HCT116 (cell line): ENCODE results near the gene STIM2. TPM values are rescaled to one million over a fixed set of nuclear protein-coding genes. Genes with fewer than 3 reads are reported as not detected.

ENCODE experiments used
- ATAC-seq: fragments of 200-7000 bp; cut with Tn5 transposase; 2 replicates; pipeline ENCODE4 v1.9.1; 2020; ENCODE audit warnings: mild to moderate bottlenecking, moderate library complexity
- BruUV-seq: library from RNA; stranded (reverse); fragments of 400-500 nt; replicated peaks from 2 replicates; lab custom pipeline; 2021; lab: Mats Ljungman, UMichigan
- CTCF ChIA-PET: fragments of 300-600 bp; sonication (Branson Sonifier 250); formaldehyde crosslinking; loops from one replicate; lab custom pipeline; 2021; ENCODE audit warnings: antibody characterized with exemption; lab: Charles Lee
- POLR2A ChIA-PET: fragments of 300-600, 350-600 bp; sonication (Branson Sonifier 250); formaldehyde crosslinking; loops from one replicate; lab custom pipeline; 2021; ENCODE audit warnings: antibody characterized with exemption; lab: Charles Lee
- RAD21 ChIA-PET, 2 experiments: fragments of 300-600 bp; sonication (Branson Sonifier 250); formaldehyde crosslinking; loops; one replicate each; lab custom pipeline; 2023; ENCODE audit warnings: low total read pairs in 2 of 2; ENCODE audit not compliant: uncharacterized antibody in 2 of 2, unreplicated experiment in 2 of 2, low non-redundant PET in 1 of 2; lab: Charles Lee
- DNase-seq: peaks from one replicate; pipeline ENCODE4 v3.0.0-alpha.2; 2010; ENCODE audit warnings: low read depth, low spot score
- H2AFZ ChIP-seq: fragments of 200-600 bp; shearing (Covaris generic), sonication (generic); 2 replicates; pipeline ENCODE4 v1.6.1; 2017; ENCODE audit warnings: low read depth, mixed run types, mixed read lengths, antibody characterized with exemption, low read length; ENCODE audit not compliant: poor library complexity, severe bottlenecking
- H3K27ac ChIP-seq: 2 replicates; pipeline ENCODE4 v1.5.1; 2012; ENCODE audit warnings: low read depth, low read length
- H3K27me3 ChIP-seq: fragments of 200-600 bp; sonication (generic); 2 replicates; pipeline ENCODE4 v1.6.1; 2016; ENCODE audit warnings: mixed run types, low read length, mixed read lengths; ENCODE audit not compliant: insufficient read depth
- H3K36me3 ChIP-seq, 2 experiments: fragments of 200-500 bp in 1 of 2; fragments of 200-600 bp in 1 of 2; sonication (Bioruptor generic) in 1 of 2; sonication (generic) in 1 of 2; 2 replicates each; pipeline versions ENCODE4 v1.5.1 to v1.6.1; 2014 to 2016; ENCODE audit warnings: low read length in 2 of 2, inconsistent platforms in 1 of 2, mixed read lengths in 1 of 2, mixed run types in 1 of 2; ENCODE audit not compliant: insufficient read depth in 2 of 2, control insufficient read depth in 1 of 2
- H3K4me1 ChIP-seq, 2 experiments: fragments of 200-600 bp in 1 of 2; sonication (generic) in 1 of 2; 2 replicates each; pipeline versions ENCODE4 v1.5.1 to v1.6.1; 2012 to 2017; ENCODE audit warnings: low read length in 2 of 2, inconsistent platforms in 1 of 2, mild to moderate bottlenecking in 1 of 2, mixed read lengths in 1 of 2, mixed run types in 1 of 2, moderate library complexity in 1 of 2; ENCODE audit not compliant: insufficient read depth in 2 of 2, control insufficient read depth in 1 of 2
- H3K4me2 ChIP-seq: fragments of 200-600 bp; sonication (generic); 2 replicates; pipeline ENCODE4 v1.6.1; 2017; ENCODE audit warnings: mixed run types, low read length, mixed read lengths
- H3K4me3 ChIP-seq, 2 experiments: fragments of 200-600 bp in 1 of 2; sonication (generic) in 1 of 2; replicated peaks in 1 of 2; 2 replicates each; pipeline ENCODE4 v1.5.1; 2011 to 2016; ENCODE audit warnings: low read length in 2 of 2, control low read depth in 1 of 2, low read depth in 1 of 2, mild to moderate bottlenecking in 1 of 2, mixed read lengths in 1 of 2, mixed run types in 1 of 2
- H3K79me2 ChIP-seq: fragments of 200-600 bp; sonication (generic); 2 replicates; pipeline ENCODE4 v1.6.1; 2017; ENCODE audit warnings: mild to moderate bottlenecking, mixed run types, low read length, moderate library complexity, mixed read lengths; ENCODE audit not compliant: insufficient read depth
- H3K9ac ChIP-seq: fragments of 200-600 bp; sonication (generic); 2 replicates; pipeline ENCODE4 v1.6.1; 2016; ENCODE audit warnings: low read length, mixed read lengths
- H3K9me2 ChIP-seq: fragments of 200-600 bp; sonication (generic), shearing (Covaris generic); 2 replicates; pipeline ENCODE4 v1.6.1; 2017; ENCODE audit warnings: mixed run types, mild to moderate bottlenecking, moderate library complexity; ENCODE audit not compliant: insufficient read depth
- H3K9me3 ChIP-seq, 2 experiments: fragments of 200-500 bp in 1 of 2; fragments of 200-600 bp in 1 of 2; sonication (Bioruptor generic) in 1 of 2; sonication (generic) in 1 of 2; 2 replicates each; pipeline ENCODE4 v1.6.1; 2014 to 2017; ENCODE audit warnings: low read length in 2 of 2, mixed read lengths in 2 of 2, inconsistent platforms in 1 of 2, low read depth in 1 of 2, mild to moderate bottlenecking in 1 of 2, mixed run types in 1 of 2, moderate library complexity in 1 of 2; ENCODE audit not compliant: control insufficient read depth in 1 of 2, insufficient read depth in 1 of 2
- H4K20me1 ChIP-seq: fragments of 200-600 bp; sonication (generic), shearing (Covaris generic); 2 replicates; pipeline ENCODE4 v1.6.1; 2017; ENCODE audit warnings: mixed run types, mild to moderate bottlenecking, moderate library complexity; ENCODE audit not compliant: insufficient read depth
- ATF3 ChIP-seq: IDR thresholded peaks from 2 replicates; pipeline ENCODE4 v1.6.1; 2012
- CBX3 ChIP-seq: IDR thresholded peaks from 2 replicates; pipeline ENCODE4 v1.6.1; 2012; ENCODE audit warnings: low read depth
- EGR1 ChIP-seq: IDR thresholded peaks from 2 replicates; pipeline ENCODE4 v1.6.1; 2012; ENCODE audit warnings: low read depth
- POLR2AphosphoS5 ChIP-seq: IDR thresholded peaks from 2 replicates; pipeline ENCODE4 v1.6.1; 2011; ENCODE audit warnings: mild to moderate bottlenecking, low read depth, low read length, moderate library complexity
- SIN3A ChIP-seq: IDR thresholded peaks from 2 replicates; pipeline ENCODE4 v1.6.1; 2012; ENCODE audit warnings: low read depth
- TCF7L2 ChIP-seq: IDR thresholded peaks from 2 replicates; pipeline ENCODE4 v1.7.0; 2011; ENCODE audit warnings: borderline replicate concordance, inconsistent platforms; ENCODE audit not compliant: insufficient read depth, insufficient read length; ENCODE audit errors: extremely low read depth
- ZFX ChIP-seq: fragments of 450-650 bp; IDR thresholded peaks from 2 replicates; pipeline ENCODE4 v1.6.1; 2017
- intact Hi-C: fragments of 100-400 bp; cut with micrococcal nuclease; formaldehyde crosslinking; loops from 2 replicates; pipeline ENCODE4 v1.10.0; 2022
- total RNA-seq: library from RNA; stranded (reverse); gene quantifications from one replicate; pipeline ENCODE4 v1.2.1, GENCODE V29; 2021; ENCODE audit not compliant: unreplicated experiment

The STIM2 gene
- total RNA-seq, 1 experiment from 2014 or later, result 65.9 TPM

GRCh38 chr4:26991057-26991456, 130.4 kb downstream of the STIM2 start:
- TF ChIP-seq TCF7L2 (no peak), SIN3A (no peak)
- no peak for DNase-seq
- Histone ChIP-seq H3K4me3 (no peak overlapping the region), H3K4me1 (peaks cover 3 to 13% of the 10 kb centered on the region in 2 experiments; a peak in 2 of 4 replicates), H3K9me2 (no peaks in the 10 kb centered on the region), H3K79me2 (no peaks in the 10 kb centered on the region), H3K27ac (no peak overlapping the region), H3K4me2 (no peak overlapping the region), H3K27me3 (no peaks in the 10 kb centered on the region), H2AFZ (no peak overlapping the region), H3K9me3 (no peaks in the 10 kb centered on the region), H3K36me3 (no peaks in the 10 kb centered on the region), H3K9ac (no peak overlapping the region), H4K20me1 (no peaks in the 10 kb centered on the region)
- no peak for ATAC-seq
- RAD21 ChIA-PET, result no interaction called here
- no TSS peak for BruUV-seq
- intact Hi-C loops, result no loop called here
- CTCF ChIA-PET, result interaction anchor here (1.7 kb wide), 1 partner anchor 10 kb away, joined by 4 read pairs; no protein-coding TSS in a partner anchor
- POLR2A ChIA-PET, result no interaction called here

- Histone ChIP-seq H4K20me1 (no peaks in the 10 kb centered on the region), H3K4me2 (no peak overlapping the region), H3K4me1 (peaks cover 3 to 13% of the 10 kb centered on the region in 2 experiments; a peak in 2 of 4 replicates), H3K9me2 (no peaks in the 10 kb centered on the region), H3K36me3 (no peaks in the 10 kb centered on the region), H3K4me3 (no peak overlapping the region), H3K27me3 (no peaks in the 10 kb centered on the region), H3K27ac (no peak overlapping the region), H3K9ac (no peak overlapping the region), H3K79me2 (no peaks in the 10 kb centered on the region), H3K9me3 (no peaks in the 10 kb centered on the region), H2AFZ (no peak overlapping the region)
- intact Hi-C loops, result no loop called here
- ATAC-seq, result no peak
- CTCF ChIA-PET, result no interaction called here
- BruUV-seq, result no TSS peak
- TF ChIP-seq POLR2AphosphoS5 (no peak), ATF3 (no peak), ZFX (no peak), EGR1 (peak; percentile 42; the same call in 1 of the 2 replicates), CBX3 (no peak)
- no peak for DNase-seq
- POLR2A ChIA-PET, result interaction anchor here (1.9 kb wide), 1 partner anchor 12 kb away, joined by 4 read pairs; no protein-coding TSS in a partner anchor
- RAD21 ChIA-PET, result no interaction called here
Observed at GRCh38 chr4:26992657-26993361, 132.2 kb downstream of the STIM2 start.
